ENCODE data around the gene CDC42BPA. TPM values are rescaled to one million over a fixed set of nuclear protein-coding genes. Genes with fewer than 3 reads are reported as not detected.

Gene CDC42BPA
- total RNA-seq, 1 donor from 2014 or later: 1.0 TPM

GRCh38 chr1:227218870-227219573, 99.3 kb downstream of the CDC42BPA start:
- H3K27me3 Mint-ChIP-seq (ENCODE audit: insufficient read depth): peaks cover 8% of the 10 kb centered on the region
- intact Hi-C loops (cut with micrococcal nuclease): no loop called here
- H3K27ac Mint-ChIP-seq: no peak overlapping the region
- no peak overlapping the region for H3K4me3 Mint-ChIP-seq
- no peaks in the 10 kb centered on the region for H3K36me3 Mint-ChIP-seq (ENCODE audit: low read depth)
- no peaks in the 10 kb centered on the region for H3K4me1 Mint-ChIP-seq (ENCODE audit: low read depth)
- H3K9me3 Mint-ChIP-seq: no peaks in the 10 kb centered on the region
- DNase-seq (ENCODE audit: low spot score): no peak

GRCh38 chr1:227215863-227216510, 102.3 kb downstream of the CDC42BPA start:
- H3K4me3 Mint-ChIP-seq: no peak overlapping the region
- H3K4me1 Mint-ChIP-seq (ENCODE audit: low read depth): no peaks in the 10 kb centered on the region
- DNase-seq (ENCODE audit: low spot score): no peak
- H3K27me3 Mint-ChIP-seq (ENCODE audit: insufficient read depth): peaks cover 8% of the 10 kb centered on the region
- H3K27ac Mint-ChIP-seq: no peak overlapping the region
- intact Hi-C loops (cut with micrococcal nuclease): no loop called here
- H3K9me3 Mint-ChIP-seq: no peaks in the 10 kb centered on the region
- no peaks in the 10 kb centered on the region for H3K36me3 Mint-ChIP-seq (ENCODE audit: low read depth)

DNA sequence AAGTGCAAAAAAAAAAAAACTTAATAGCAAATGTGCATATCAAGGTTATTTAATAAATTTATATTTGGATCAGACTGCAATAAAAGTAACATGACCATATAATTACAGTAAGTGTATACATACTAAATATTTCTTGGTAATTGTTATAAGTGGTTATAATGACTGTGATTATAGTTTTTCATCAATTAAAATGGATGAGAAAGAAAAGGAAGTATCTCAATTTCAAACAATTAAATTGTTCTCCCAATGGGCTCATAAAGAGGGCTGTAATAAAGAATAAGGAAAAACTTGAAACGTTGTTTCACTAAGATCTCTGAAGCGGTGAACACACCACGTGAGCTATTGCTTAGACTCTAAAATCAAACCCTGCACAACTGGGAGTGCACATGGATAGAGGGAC, 104.1 kb downstream of the CDC42BPA start:
- Mint-ChIP-seq H3K4me3 (no peak overlapping the region), H3K27me3 (ENCODE audit: insufficient read depth) (peaks cover 8% of the 10 kb centered on the region), H3K36me3 (ENCODE audit: low read depth) (no peaks in the 10 kb centered on the region), H3K27ac (no peak overlapping the region), H3K4me1 (ENCODE audit: low read depth) (no peaks in the 10 kb centered on the region), H3K9me3 (no peaks in the 10 kb centered on the region)
- DNase-seq (ENCODE audit: low spot score): no peak
- intact Hi-C loops (cut with micrococcal nuclease): no loop called here

GRCh38 chr1:227213426-227213825, 104.9 kb downstream of the CDC42BPA start:
- Mint-ChIP-seq H3K27ac (no peak overlapping the region), H3K27me3 (ENCODE audit: insufficient read depth) (peaks cover 8% of the 10 kb centered on the region), H3K9me3 (no peaks in the 10 kb centered on the region), H3K4me1 (ENCODE audit: low read depth) (no peaks in the 10 kb centered on the region), H3K4me3 (no peak overlapping the region), H3K36me3 (ENCODE audit: low read depth) (no peaks in the 10 kb centered on the region)
- no peak for DNase-seq (ENCODE audit: low spot score)
- intact Hi-C loops (cut with micrococcal nuclease): no loop called here

DNA sequence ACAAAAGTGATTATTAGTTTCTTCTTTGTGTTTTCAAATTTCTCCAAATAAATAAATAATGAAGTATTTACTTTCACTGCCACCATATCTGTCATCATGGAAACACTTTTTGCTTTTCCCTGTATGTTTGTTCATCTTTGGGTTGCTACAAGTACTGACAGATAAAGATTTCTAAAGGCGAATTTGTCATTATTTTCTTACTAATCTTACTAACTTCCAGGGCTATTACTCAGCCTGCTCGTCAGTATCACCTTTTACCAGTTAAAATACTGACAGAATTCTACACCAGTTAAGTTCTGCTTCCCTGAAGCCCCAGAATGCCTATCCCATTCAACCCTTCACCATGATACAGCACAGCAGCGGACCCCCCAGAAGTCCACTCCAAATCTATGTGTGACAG, 106.1 kb downstream of the CDC42BPA start:
- Mint-ChIP-seq H3K4me3 (no peak overlapping the region), H3K27ac (no peak overlapping the region), H3K9me3 (no peaks in the 10 kb centered on the region)

DNA sequence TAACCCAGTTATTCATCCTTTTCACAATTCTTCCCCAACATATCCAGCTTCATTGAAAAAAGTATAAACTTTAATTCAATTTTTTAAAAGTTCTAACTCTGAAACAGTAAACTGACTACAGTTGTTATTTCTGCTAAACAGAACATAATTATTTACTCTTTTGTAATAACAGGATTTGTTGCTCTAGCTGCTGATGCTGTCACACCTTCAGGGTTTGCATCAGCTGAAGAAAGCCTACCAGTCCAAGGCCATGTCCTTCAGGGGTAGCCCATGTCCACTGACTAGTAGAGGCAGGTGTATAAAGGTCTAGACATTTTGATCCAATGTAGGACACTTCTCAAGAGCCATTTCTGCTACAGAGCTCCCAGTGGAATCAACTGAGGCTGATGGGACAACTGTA, 107.7 kb downstream of the CDC42BPA start:
- Mint-ChIP-seq H3K9me3 (no peaks in the 10 kb centered on the region), H3K36me3 (ENCODE audit: low read depth) (no peaks in the 10 kb centered on the region), H3K4me3 (no peak overlapping the region), H3K4me1 (ENCODE audit: low read depth) (no peaks in the 10 kb centered on the region), H3K27me3 (ENCODE audit: insufficient read depth) (peaks cover 7% of the 10 kb centered on the region), H3K27ac (no peak overlapping the region)
- no peak for DNase-seq (ENCODE audit: low spot score)
- intact Hi-C loops (cut with micrococcal nuclease): no loop called here

More for the DNA sequence above, 106.1 kb downstream of the CDC42BPA start:
- Mint-ChIP-seq H3K4me1 (ENCODE audit: low read depth) (no peaks in the 10 kb centered on the region), H3K36me3 (ENCODE audit: low read depth) (no peaks in the 10 kb centered on the region), H3K27me3 (ENCODE audit: insufficient read depth) (peaks cover 5% of the 10 kb centered on the region)
- DNase-seq (ENCODE audit: low spot score): no peak
- intact Hi-C loops (cut with micrococcal nuclease): no loop called here

- intact Hi-C loops (cut with micrococcal nuclease): loop anchor here (10.0 kb wide), 1 partner anchor 572 kb away; no protein-coding TSS in a partner anchor
- no peaks in the 10 kb centered on the region for H3K9me3 Mint-ChIP-seq
- no peaks in the 10 kb centered on the region for H3K27me3 Mint-ChIP-seq (ENCODE audit: insufficient read depth)
- no peak for DNase-seq (ENCODE audit: low spot score)
- H3K4me3 Mint-ChIP-seq: no peak overlapping the region
- H3K27ac Mint-ChIP-seq: no peak overlapping the region
- no peaks in the 10 kb centered on the region for H3K36me3 Mint-ChIP-seq (ENCODE audit: low read depth)
- peaks cover 4% of the 10 kb centered on the region for H3K4me1 Mint-ChIP-seq (ENCODE audit: low read depth)
Measured at GRCh38 chr1:227197064-227197463, 121.2 kb downstream of the CDC42BPA start.

DNA sequence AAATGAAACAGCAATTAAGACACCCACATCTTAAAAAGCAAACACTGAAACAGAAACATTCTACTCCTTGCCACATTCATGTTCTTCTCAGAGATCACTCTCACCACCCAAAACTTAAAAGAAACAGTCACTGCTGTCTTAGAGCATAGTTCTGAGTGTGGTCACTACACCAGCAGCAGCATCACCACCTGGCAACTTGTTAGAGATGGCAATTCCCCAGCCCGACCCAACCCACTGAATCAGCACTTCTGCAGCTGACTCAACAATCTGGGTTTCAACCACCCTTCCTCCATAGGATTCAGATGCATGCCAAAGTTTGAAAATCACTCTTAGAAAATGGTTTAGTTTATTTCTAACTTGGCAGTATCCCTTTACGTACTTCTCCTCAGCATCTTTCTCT, 126.1 kb downstream of the CDC42BPA start:
- H3K4me1 Mint-ChIP-seq (ENCODE audit: low read depth): peaks cover 9% of the 10 kb centered on the region
- H3K27me3 Mint-ChIP-seq (ENCODE audit: insufficient read depth): peaks cover 11% of the 10 kb centered on the region
- H3K9me3 Mint-ChIP-seq: no peaks in the 10 kb centered on the region
- H3K36me3 Mint-ChIP-seq (ENCODE audit: low read depth): no peaks in the 10 kb centered on the region
- H3K27ac Mint-ChIP-seq: no peak overlapping the region
- H3K4me3 Mint-ChIP-seq: no peak overlapping the region
- DNase-seq (ENCODE audit: low spot score): peak; percentile 2
- intact Hi-C loops (cut with micrococcal nuclease): loop anchor here (10.0 kb wide), 1 partner anchor 567 kb away; no protein-coding TSS in a partner anchor

DNA sequence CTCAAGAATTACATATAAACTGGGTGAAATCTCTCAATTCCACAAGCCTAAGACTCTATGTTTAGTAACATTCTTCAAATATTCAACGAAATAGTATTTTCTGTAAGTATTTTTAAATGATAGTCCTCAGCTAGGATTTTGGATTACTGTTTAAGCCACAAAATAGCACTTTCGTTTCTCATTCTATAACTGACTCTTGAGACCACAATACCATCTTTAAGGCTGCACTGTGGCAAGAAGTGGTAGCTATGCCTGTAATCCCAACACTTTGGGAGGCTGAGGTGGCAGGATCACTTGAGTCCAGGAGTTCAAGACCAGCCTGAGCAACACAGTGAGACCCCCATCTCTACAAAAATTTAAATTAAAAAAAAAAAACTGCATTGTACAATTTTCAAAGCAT, 126.7 kb downstream of the CDC42BPA start:
- H3K27me3 Mint-ChIP-seq (ENCODE audit: insufficient read depth): peaks cover 11% of the 10 kb centered on the region
- intact Hi-C loops (cut with micrococcal nuclease): loop anchor here (10.0 kb wide), 1 partner anchor 567 kb away; no protein-coding TSS in a partner anchor

GRCh38 chr1:227190321-227190720, 128.0 kb downstream of the CDC42BPA start:
- Mint-ChIP-seq H3K27me3 (ENCODE audit: insufficient read depth) (peaks cover 11% of the 10 kb centered on the region), H3K36me3 (ENCODE audit: low read depth) (no peaks in the 10 kb centered on the region), H3K4me3 (no peak overlapping the region), H3K27ac (no peak overlapping the region), H3K4me1 (ENCODE audit: low read depth) (peaks cover 9% of the 10 kb centered on the region), H3K9me3 (no peaks in the 10 kb centered on the region)
- no peak for DNase-seq (ENCODE audit: low spot score)
- intact Hi-C loops (cut with micrococcal nuclease): loop anchor here (10.0 kb wide), 1 partner anchor 566 kb away; no protein-coding TSS in a partner anchor

More for the DNA sequence above, 126.7 kb downstream of the CDC42BPA start:
- no peak overlapping the region for H3K4me3 Mint-ChIP-seq
- no peaks in the 10 kb centered on the region for H3K9me3 Mint-ChIP-seq
- DNase-seq (ENCODE audit: low spot score): no peak
- H3K36me3 Mint-ChIP-seq (ENCODE audit: low read depth): no peaks in the 10 kb centered on the region
- no peak overlapping the region for H3K27ac Mint-ChIP-seq
- peaks cover 9% of the 10 kb centered on the region for H3K4me1 Mint-ChIP-seq (ENCODE audit: low read depth)

GRCh38 chr1:227185291-227185690, 133.0 kb downstream of the CDC42BPA start:
- no peaks in the 10 kb centered on the region for H3K4me1 Mint-ChIP-seq (ENCODE audit: low read depth)
- H3K27ac Mint-ChIP-seq: no peak overlapping the region
- DNase-seq (ENCODE audit: low spot score): no peak
- no peaks in the 10 kb centered on the region for H3K36me3 Mint-ChIP-seq (ENCODE audit: low read depth)
- peaks cover 11% of the 10 kb centered on the region for H3K27me3 Mint-ChIP-seq (ENCODE audit: insufficient read depth)
- no peaks in the 10 kb centered on the region for H3K9me3 Mint-ChIP-seq
- H3K4me3 Mint-ChIP-seq: no peak overlapping the region
- intact Hi-C loops (cut with micrococcal nuclease): no loop called here

GRCh38 chr1:227182012-227182411, 136.3 kb downstream of the CDC42BPA start:
- no peaks in the 10 kb centered on the region for H3K36me3 Mint-ChIP-seq (ENCODE audit: low read depth)
- no peak for DNase-seq (ENCODE audit: low spot score)
- H3K9me3 Mint-ChIP-seq: no peaks in the 10 kb centered on the region
- H3K4me3 Mint-ChIP-seq: no peak overlapping the region
- H3K4me1 Mint-ChIP-seq (ENCODE audit: low read depth): no peaks in the 10 kb centered on the region
- intact Hi-C loops (cut with micrococcal nuclease): no loop called here
- H3K27ac Mint-ChIP-seq: no peak overlapping the region
- no peaks in the 10 kb centered on the region for H3K27me3 Mint-ChIP-seq (ENCODE audit: insufficient read depth)

DNA sequence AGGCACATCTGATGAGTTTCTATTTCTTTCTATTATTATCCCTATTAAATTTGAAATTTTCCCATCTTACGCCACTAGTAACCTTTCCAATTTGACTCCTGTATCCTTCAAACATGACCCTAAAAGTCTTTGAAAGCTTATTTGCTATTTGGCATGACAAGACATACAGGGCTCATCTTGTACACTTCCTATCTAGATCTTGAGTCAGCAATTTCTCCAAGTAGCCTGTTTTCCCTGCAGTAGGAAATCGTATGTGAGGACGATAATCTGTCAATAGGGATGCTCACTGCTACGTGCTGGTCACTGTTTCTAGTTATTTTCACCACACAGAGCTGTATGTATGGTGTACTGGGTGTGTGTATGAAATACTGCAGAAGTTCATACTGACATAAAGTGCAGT, 142.7 kb downstream of the CDC42BPA start:
- Mint-ChIP-seq H3K27ac (no peak overlapping the region), H3K36me3 (ENCODE audit: low read depth) (no peaks in the 10 kb centered on the region), H3K4me3 (no peak overlapping the region), H3K9me3 (no peaks in the 10 kb centered on the region), H3K27me3 (ENCODE audit: insufficient read depth) (no peaks in the 10 kb centered on the region), H3K4me1 (ENCODE audit: low read depth) (no peaks in the 10 kb centered on the region)
- intact Hi-C loops (cut with micrococcal nuclease): no loop called here
- DNase-seq (ENCODE audit: low spot score): no peak

Measured in activated T-helper 1 cell treated with anti-CD3 and anti-CD28 coated beads, Interleukin-12 subunit alpha, Interleukin-12 subunit beta, Interleukin-2, Interleukin-4 antibody, amounts not matched to agents 30 ng/mL and 10 ng/mL and 1 ng/mL, durations not matched to agents 14 hours and 24 hours and 36 hours (primary cell).